Dedifferentiated amniotic fluid mesenchymal stem cell (primary cell): ENCODE data around the gene ACP7.
"Not testable (repeated sequence)": the region's sequence is repeated elsewhere in the genome, so short reads cannot be mapped to it uniquely, and the experiment has no call there.

ENCODE experiments used
- DNase-seq: peaks from one replicate; pipeline ENCODE4 v3.0.0-alpha.2; 2016; ENCODE audit errors: extremely low spot score

The ACP7 gene

DNA sequence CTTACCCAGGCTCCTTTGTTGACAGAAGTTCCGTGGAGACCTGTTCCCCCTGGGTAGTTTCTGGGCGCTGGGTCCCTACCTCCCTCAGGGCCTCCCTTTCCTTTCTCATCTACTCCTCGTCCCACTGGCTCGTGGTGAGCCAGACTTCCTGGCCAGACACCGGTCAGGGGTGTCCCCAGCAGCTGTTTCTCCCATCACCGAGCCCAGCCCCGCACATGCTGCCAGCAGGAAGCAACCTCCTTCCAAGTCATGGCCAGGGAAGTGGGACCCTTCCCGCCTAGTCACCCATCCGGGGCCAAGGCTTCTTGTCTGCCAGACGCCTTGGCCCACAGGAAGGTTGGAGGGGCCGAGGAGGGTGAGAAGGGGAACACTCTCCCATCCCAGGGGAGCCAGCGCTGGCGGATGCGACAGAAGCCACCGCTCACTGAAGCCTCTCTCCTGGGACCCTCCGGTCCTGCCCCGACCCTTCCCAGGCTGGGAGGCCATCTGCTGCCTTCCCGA, 47.1 kb downstream of the ACP7 start:
- DNase-seq: no peak

DNA sequence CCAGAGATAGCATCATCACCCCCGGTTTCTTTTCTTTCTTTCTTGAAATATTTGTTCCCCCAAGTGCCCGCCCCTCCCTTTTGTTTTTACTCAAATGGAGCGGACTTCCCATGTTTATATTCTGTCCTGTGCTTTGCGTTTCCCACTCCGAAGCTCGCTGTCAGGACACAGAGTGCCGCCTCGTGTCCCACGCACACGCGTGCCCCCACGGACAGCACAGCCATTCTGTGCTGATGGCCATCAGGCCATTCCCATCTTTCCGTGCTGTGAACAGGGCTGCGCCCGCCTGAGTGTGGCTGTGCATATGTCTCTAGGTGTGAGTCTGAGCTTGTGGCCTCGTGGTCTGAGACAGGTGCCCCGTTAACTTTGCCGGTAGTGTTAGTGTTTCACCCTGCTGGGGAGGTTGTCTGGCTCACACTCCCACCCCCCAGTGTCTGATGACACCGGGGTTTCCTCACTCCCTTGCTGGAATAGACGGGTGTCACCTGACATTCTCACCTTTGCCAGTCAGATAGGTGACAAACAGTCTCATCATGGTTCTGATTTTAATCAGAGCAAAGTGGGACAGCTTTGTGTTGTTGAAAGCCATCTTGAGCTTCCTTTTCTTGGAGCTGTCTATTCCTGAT, 48.3 kb downstream of the ACP7 start:
- DNase-seq: no peak

DNA sequence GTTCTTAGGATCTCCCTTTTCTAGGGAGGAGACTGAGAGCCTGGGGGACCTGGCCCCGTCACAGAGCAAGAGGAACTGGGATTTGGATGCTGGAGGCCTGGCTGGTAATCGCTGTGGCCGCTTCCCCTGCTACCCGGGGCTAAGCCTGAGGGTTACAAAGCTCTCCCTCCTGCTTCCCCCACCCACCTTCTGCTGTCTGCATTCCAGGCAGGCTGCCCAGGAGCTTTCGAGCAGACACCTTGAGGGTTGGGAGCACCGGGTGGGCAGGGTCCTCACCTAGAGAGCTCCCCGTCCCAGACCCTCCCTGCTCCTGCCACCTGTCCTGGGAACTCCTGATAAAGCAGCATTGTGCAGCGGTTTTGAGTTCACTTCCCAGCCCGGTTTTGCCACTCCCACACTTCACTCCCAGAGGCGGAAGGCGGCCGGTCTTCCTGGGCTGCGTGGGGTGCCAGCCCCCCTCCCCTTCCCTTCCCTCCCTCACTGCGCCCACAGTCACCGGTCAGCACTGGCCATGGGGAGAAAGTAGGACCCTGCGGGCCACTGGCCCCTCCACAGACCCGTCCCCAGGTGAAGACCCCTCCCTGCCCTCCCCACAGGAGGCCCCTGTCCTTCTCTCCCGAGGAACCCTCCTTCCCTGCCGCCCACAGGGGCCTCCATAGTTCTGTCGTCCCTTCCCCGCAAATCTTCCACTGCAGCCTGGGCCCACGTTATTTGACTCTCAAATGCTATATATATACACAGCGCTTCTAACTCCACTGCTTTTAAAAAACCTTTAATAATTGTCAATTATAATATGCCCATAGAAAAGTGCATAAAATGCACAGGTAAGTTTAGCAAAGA, 49.5 kb downstream of the ACP7 start:
- no peak for DNase-seq

DNA sequence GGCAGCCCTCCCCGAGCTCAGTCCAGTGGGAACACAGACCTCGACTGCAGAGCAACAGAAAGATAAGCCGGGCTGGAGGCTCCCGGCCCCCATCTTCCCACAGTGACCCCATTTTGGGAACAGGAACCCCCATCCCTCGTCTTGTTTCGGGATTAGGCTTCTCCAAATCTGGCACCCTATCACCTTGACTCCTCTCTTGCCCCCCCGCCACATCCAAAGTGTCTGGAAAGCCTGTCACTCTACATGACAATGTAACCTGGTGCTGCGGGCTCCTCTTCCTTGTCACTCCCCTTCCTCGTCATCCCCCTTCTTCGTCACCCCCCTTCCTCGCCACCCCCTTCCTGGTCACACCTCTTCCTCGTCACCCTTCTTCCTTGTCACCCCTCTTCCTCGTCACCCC, 51.5 kb downstream of the ACP7 start:
- no peak for DNase-seq

DNA sequence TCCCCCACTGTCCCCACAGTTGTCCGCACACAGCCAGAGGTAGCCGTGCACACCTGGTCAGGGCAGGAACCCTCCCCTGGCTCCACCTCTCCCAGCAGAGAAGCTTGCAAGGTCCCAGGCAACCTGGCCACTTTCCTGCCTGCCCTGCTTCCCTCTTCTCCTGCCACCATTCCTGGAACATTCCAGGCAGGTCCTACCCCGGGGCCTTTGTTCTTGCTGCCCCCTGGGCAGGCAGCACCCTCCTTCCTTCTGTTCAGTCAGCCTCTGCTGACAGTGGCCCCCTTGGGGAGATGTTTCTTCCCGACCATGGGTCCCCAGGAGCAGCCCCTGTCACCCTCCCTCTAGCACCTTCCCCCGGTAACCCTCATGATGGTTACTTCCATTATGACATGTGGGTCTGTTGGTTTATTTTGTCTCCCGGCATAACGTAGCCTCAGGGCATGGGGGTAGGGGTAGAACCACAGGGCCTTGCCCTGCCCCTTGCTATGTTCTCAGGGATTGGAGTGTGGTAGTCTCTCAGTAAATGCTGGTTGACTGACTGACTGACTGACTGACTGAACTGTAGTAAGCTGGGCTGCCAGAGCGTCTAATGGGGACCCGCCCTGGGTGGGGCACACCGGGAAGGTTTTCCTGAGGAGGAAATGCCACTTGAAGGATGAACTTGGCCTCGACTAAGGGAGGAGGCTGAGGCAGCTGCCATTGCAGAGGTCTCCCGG, 52.2 kb downstream of the ACP7 start:
- no peak for DNase-seq

DNA sequence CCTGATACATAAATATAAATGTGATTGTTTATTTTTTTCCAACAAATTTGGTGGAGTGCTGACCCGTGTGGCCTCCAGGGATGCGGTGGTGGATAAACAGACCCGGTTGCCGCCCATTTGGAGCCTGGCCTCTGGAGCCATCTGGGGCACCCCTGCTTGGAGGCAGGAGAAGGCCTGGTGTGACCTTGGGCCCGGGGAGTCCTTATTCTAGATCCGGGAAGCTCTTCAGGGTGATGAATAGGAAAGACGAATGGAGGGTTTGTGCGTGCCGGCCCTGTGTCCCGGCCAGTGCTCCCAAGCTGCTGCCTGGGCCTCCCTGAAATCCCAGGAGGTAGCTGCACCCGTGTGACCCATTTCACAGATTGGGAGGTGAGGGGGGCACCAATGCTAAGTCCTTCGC, 53.0 kb downstream of the ACP7 start:
- DNase-seq: no peak

DNA sequence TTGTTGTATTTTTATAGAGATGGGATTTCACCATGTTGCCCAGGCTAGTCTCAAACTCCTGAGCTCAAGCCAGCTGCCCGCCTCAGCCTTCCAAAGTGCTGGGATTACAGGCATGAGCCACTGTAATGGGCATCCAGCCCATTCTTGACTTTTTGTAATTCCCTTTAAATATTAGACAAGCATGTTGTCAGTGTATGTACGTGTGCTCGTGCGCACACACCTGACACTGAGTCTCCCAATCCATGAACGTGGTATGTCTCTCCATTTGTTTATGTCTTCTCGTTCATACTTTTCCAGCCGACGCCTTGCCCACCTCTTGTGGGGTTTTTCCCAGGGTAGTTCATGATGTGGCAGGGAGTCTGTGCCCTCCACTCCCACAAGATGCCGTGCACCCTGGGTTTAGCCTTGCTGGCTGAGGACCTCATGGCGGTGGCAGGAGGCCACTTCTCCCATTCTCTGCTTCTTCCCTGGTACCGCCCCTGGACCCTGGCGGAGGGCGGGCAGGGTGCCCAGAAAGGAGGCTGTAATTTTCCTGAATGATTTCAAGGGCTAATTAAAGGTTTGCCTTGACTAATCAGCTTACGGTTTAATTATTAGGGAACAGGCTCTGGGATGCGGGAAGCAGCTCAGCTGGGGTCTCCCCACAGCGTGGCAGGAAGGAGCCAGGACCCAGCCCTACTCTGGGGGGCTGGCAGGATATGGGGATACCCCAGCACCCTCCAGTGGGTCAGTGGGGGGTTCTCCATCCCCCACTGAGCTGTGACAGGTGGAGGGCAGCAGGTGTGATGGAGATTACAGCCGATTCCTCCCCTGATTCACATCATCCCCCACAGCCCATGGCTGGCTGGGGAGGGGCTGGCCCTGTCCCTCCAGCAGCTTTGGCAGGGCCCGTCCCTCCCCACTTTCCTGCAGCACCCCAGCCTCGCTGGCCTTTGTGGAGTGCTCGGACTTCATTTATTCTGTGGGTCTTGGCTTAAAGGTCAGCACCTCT, 54.3 kb downstream of the ACP7 start:
- no peak for DNase-seq

DNA sequence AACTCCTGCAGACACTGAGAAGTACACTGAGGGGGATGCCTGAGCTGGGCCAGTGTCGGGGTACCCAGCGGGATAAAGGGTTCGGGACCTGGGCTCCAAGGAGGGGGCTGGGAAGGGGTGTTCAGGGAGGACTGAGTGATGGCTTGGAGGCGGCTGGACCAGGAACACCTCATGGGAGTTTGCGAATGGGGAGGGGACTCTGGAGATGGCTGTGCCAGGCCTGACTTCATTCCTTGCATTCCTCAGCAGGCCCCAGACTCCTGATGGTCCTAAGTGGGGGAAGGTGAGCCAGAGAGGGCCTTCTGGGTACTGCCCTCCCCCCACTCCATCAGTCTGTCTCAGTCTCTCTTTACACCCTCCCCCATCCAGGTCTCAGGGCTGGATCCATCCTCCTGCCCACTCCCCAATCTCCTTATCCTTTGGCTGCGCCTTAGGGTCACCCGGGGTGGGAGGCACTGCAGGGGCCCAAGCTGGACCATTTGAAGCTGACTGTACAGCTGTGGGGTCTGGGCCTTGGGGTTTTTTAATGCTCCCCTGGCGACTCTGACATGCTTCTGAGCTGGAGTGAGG, 55.2 kb downstream of the ACP7 start:
- DNase-seq: no peak

DNA sequence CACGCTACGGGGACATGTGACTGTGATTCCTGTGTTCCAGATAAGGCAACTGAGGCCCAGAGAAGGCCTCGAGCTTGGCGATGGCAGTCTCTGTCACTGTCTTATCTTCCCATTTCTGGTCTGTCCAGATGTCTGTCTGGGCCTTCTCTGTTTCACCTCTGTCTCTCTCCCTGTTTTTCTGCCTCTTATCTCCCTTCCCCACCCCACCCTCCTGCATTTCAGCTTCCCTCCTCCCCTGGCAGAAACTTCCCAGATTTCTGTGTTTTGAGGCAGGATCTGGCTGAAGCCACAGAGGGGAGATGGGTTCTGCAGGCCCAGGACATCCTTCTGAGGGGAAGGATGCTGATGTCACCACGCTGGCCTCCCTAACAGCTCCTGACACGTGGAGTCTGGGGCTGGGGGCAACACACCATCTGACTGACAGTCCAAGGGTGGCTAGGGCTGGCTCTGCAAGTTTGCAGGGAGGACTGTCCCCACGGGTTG, 55.8 kb downstream of the ACP7 start:
- no peak for DNase-seq

DNA sequence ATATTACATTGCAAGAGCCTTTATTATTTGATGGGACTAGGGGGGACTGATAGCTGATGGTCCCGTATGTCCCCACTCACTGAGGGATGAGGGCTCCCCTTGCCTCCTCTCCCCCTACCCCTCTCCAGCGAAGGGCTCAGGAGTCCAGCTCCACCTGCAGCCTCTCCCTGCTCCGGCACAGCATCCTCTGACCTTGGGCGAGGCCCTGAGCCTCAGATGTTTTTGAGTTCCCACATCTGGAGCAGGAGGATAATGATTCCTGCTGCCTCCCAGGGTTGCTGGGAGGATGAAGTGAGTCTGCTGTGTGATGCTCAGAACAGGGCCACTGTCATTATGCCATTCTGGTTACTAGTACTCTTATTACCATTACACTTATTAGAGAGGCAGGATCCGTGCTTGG, 56.4 kb downstream of the ACP7 start:
- no peak for DNase-seq

DNA sequence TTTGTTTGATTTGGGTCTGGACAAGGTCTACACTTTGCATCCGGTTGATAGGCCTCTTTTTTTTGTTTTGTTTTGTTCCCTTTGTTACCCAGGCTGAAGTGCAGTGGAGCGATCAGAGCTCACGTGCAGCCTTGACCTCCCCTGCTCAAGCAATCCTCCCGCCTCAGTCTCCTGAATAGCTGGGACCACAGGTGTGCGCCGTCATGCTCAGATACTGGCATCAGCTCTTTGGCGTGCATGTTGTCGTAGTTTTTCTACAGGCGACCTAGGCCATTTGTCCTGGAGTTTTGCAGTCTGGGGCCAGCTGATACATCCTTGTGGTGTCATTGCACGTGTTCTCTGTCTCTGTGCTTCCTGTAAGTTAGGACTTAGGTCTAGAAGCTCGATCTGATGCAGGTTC, 57.8 kb downstream of the ACP7 start:
- DNase-seq: no peak

DNA sequence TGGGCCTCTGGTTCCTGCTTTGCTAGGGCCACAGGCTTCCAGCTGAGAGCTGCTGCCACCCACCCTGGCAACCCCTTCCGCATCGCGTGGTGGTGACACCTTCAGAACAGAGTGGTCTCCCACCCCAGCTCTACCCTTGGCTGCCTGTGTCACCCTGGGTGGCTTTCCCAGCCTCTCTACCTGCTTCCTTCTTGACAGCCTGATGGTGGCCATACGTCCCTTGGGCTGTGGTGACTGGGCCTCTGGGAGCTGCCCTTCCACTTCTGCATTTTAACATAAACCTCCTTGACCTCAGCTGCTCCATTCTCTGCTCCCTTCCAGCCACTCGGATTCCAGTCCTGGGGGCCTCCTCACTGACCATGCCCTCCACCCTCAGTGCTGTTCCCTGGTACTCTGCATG, 58.5 kb downstream of the ACP7 start:
- no peak for DNase-seq

DNA sequence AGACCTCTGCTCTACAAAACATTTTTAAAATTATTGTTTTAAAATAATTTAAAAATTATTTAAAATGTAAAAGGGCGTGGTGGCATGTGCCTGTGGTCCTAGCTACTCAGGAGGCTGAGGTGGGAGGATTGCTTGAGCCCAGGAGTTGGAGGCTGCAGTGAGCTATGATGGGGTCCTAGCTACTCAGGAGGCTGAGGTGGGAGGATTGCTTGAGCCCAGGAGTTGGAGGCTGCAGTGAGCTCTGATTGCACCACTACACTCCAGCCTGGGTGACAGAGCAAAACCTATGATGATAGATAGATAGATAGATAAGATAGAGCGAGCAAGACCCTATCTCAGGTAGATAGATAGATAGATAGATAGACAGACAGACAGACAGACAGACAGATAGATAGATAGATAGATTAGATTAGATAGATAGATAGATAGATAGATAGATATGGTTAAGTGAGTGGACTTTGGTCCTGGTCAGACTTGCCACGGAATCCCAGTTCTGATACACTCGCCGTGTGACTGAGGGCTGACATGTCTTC, 59.7 kb downstream of the ACP7 start:
- not testable (repeated sequence) for DNase-seq

DNA sequence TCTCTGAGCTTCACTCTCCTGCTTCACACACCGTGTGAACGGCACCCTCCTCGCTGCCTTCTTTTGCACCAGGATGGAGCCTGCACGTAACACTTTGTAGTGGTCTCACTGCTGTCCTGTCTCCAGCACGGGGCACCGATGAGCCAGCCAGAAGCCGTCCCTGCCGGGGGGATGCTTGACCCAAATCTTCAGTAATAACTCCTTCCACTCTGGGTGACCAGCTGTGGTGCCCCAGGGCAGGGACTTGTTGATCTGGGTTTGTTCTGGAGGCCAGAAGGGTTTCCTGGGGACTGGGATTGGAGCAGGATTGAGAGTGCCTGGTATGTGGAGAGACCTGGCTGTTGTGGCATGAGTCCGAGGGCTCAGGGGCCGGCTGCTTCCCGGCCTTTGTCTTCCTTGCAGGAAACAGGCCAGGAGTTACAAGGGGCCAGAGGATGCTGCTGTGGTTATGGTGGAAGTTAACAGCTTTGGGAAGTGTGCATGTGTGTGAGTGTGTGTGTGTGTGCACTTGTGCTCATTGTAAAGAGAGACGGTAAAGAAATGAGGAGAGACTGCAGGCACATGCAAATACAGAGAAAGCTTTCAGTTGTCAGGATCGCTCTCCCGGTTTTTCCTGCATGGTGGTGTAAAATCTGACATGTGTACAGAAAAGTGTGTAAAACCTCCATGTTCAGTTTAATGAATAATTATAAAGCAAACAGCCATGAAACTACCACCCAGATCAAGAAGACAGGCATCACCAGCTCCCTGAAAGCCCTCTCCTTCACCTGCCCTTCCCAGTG, 60.3 kb downstream of the ACP7 start:
- DNase-seq: no peak

DNA sequence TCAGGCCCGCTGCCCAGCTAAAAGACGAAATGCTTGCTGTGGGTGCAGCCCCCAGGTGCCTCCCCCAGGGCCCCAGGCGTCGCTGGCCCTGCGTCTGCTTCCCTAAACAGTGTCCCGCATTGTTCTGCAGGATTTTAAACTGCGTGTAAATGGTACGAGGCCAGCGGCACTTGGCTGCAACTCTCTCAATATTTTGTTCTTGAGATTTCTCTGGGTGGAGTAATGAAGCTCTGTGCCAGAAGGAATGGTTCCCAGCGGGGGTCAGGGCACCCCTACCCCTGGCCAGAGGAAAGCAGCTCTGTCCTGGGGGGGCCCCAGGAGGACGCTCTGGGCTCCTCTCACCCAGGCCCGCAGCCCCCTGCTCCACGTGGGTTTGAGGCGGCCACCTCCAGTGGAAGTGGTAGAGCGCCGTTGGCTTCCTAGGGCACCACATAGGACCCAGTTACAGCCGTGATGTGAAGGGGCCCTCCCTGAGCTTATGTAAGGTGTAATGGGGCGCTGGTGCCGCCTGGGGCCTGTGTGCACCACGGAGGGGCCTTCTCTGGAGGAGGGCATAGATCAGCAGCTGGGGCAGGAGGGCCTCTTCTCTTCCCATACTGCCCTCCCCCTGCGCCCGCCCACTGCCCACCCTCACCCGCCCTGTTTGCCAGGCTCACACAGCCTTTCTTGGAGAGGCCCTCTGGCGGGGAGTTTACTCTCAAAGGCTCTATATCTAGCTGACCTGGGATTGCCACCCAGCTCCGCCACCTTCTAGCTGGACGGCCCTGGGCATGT, 61.2 kb downstream of the ACP7 start:
- DNase-seq: no peak

DNA sequence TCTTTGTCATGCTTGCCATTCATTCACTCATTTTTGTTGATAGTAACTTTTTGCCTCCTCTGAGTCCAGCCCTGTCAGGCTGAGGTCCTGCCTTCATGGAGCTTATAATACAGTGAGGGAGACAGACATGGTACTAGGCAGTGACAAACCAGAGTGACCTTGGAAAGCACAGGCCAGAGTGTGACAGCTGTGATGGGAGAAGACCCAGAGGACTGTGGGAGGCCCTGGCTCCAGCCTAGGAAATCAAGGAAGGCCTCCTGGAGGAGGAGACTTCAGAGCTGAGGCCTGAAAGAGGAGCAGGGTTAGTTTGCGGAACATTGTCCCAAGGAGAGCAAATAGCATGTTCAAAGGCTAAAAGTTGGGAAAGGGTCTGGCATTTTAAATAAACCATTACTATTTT, 61.9 kb downstream of the ACP7 start:
- DNase-seq: no peak

DNA sequence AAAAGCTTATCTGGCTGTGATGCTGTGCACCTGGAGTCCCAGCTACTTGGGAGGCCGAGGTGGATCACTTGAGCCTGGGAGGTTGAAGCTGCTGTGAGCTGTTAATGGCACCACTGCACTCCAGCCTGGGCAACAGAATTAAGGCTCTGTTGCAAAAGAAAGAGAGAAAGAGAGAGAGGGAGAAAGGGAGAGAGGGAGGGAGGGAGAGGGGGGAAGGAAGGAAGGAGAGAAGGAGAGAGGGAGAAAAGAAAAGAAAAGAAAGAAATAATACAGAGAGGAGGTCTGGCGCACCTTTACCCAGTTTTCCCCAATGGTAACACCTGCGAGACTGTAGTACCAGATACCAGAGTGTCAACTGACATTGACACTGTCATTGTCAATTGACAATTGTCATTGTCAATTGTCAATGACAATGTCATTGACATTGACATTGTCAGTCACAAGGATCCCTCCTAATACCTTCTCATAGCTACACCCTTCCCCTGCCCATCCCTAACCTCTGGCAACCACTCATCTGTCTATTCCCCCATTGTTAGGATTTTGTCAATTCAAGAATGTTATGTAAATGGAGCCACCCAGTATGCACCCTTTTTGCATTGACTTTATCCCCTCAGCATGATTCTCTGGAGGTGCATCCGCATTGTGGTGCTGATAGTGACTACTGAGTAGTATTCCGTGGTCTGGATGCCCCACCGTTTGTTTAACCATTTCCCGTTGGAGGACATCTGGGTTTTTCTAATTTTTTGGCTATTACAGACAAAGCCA, 62.7 kb downstream of the ACP7 start:
- DNase-seq: no peak

DNA sequence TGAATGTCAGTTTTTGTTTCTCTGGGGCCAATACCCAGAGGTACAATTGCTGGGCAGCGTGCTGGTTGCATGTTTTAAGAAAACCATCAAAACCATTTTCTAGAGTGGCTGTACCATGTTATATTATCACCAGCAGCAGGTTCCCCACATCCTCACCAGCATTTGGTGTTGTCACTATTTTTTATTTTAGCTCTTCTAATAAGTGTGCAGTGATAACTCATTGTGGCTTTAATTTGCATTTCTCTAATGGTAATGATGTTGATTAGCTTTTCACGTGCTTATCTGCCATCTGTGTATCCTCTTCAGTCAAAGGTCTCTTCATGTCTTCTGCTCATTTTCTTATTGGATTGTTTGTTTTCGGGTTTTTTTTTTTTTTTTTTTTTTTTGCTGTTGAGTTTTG, 63.3 kb downstream of the ACP7 start:
- DNase-seq: no peak
